ENCODE data around the gene PLS1.

- TF ChIP-seq POLR2A (IDR thresholded peaks at IDR 0.05; ENCODE audit: extremely low read depth, insufficient read length), result no peak
- TF ChIP-seq CTCF (IDR thresholded peaks at IDR 0.05; ENCODE audit: low read depth, low read length), result no peak
These were observed 21.5 kb upstream of the PLS1 start for GRCh38 chr3:142574665-142575064.
